ENCODE results near the gene PER2. TPM values are rescaled to one million over a fixed set of nuclear protein-coding genes. Genes with fewer than 3 reads are reported as not detected.

The PER2 gene
- polyA plus RNA-seq, 2 of the 4 experiments (the other 2 are of a cell fraction): 3.4 to 8.5 TPM

- TF ChIP-seq KDM1A (IDR thresholded peaks at IDR 0.05; ENCODE audit: low read depth): no peak
Measured at GRCh38 chr2:238224356-238225035, 63.9 kb downstream of the PER2 start (continued).

GRCh38 chr2:238220892-238221521, 67.4 kb downstream of the PER2 start:
- CTCF ChIA-PET: interaction anchor here (1.0 to 1.1 kb wide), 2 partner anchors 35 to 107 kb away, joined by 3 to 5 read pairs; no protein-coding TSS in a partner anchor
- POLR2A ChIA-PET: interaction anchor here (1.2 kb wide), 1 partner anchor 19 kb away, joined by 5 read pairs; no protein-coding TSS in a partner anchor
- no peak for FAIRE-seq

GRCh38 chr2:238220274-238220891, 68.0 kb downstream of the PER2 start:
- FAIRE-seq: no peak
- Histone ChIP-seq H3K9me3 (no peaks in the 10 kb centered on the region), H3K4me2 (no peak overlapping the region), H3K4me3 (no peak overlapping the region), H3K27ac (no peak overlapping the region), H3K4me1 (no peaks in the 10 kb centered on the region)
- CTCF ChIA-PET: interaction anchor here (1.0 to 1.1 kb wide), 2 partner anchors 35 to 106 kb away, joined by 3 to 5 read pairs; no protein-coding TSS in a partner anchor
- 80% methylated on average over 10 of the region's 10 CpGs for WGBS (ENCODE audit: missing lambda C conversion rate)
- POLR2A ChIA-PET: no interaction called here
- TF ChIP-seq MAFK (IDR thresholded peaks at IDR 0.05; ENCODE audit: partially characterized antibody) (no peak), RFX5 (IDR thresholded peaks at IDR 0.05) (no peak), SREBF2 (IDR thresholded peaks at IDR 0.05) (no peak), ZNF302 (CRISPR knock-in tag; IDR thresholded peaks at IDR 0.05) (no peak), EHMT2 (IDR thresholded peaks at IDR 0.05; ENCODE audit: low read depth) (no peak), HOXA7 (CRISPR knock-in tag; IDR thresholded peaks at IDR 0.05) (no peak), PBX3 (IDR thresholded peaks at IDR 0.05) (no peak), CTCF (IDR thresholded peaks at IDR 0.05) (no peak), ELK1 (IDR thresholded peaks at IDR 0.05; ENCODE audit: low read depth, low read length) (no peak), MYC (IDR thresholded peaks at IDR 0.05; ENCODE audit: borderline replicate concordance, low read length) (no peak), FOSL2 (IDR thresholded peaks at IDR 0.05) (no peak), FOSL2 (CRISPR knock-in tag; IDR thresholded peaks at IDR 0.05) (no peak), RCOR1 (IDR thresholded peaks at IDR 0.05; ENCODE audit: low read depth, low read length) (no peak), SMC3 (IDR thresholded peaks at IDR 0.05) (no peak)
- ATAC-seq: peak in 1 of 2 experiments; percentile 28; a peak in 1 of 6 replicates
- DNase-seq (ENCODE audit: low read depth in 1 of 2, low spot score in 1 of 2): no peak

More at GRCh38 chr2:238220892-238221521, 67.4 kb downstream of the PER2 start:
- Histone ChIP-seq H3K9me3 (no peaks in the 10 kb centered on the region), H3K4me2 (no peak overlapping the region), H3K27ac (no peak overlapping the region), H3K4me3 (no peak overlapping the region), H3K4me1 (no peaks in the 10 kb centered on the region)
- TF ChIP-seq RNF2 (IDR thresholded peaks at IDR 0.05; ENCODE audit: borderline replicate concordance, low read depth) (no peak), POLR2A (IDR thresholded peaks at IDR 0.05; ENCODE audit: low read length) (no peak)
- WGBS (ENCODE audit: missing lambda C conversion rate): 86% methylated on average over 18 of the region's 23 CpGs
- no peak for DNase-seq (ENCODE audit: low read depth in 1 of 2, low spot score in 1 of 2)
- peak in 1 of 2 experiments; percentile 61; a peak in 3 of 6 replicates for ATAC-seq

Measured in A549 (cell line).